AG20443 (cell line): ENCODE results near the gene ASTN1.
"Not testable (repeated sequence)": the region's sequence is repeated elsewhere in the genome, so short reads cannot be mapped to it uniquely, and the experiment has no call there.

ENCODE experiments used
- DNase-seq: peaks from one replicate; pipeline ENCODE4 v3.0.0; 2012; ENCODE audit warnings: low spot score, mixed read lengths

ASTN1 gene

DNA sequence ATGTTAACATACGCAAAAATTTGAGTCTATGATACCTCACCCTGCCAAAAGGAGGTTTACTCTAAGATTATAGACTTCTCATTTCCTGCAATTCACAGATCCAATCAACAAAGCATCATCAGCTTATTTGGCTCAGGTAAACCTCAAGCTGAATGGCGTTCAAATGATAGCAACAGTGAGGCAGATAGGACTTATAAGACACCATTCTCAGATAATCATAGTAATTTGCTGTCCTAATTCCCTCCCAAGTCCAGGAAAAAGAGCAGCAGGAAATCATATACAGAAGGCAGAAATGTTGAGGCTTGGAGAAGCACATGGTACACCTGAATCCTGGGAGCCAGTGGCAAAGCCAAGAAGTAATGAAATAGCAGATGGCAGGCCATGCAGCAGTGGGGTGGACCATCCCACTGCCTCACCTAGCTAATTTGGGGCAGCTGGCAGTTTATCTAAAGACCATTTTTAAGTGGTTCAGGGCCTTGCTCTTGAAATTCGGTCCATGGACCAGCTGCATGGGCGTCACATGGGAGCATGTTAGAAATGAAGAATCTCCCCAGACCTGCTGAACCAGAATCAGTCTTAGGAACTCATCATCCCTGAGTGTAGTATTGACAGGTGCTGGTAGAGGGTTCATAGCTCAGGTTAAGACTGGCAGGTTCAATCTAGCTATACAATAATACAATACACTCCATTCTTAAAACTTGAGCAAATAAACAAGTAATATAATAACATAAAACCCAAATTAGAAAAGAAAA is 57.7 kb downstream of the ASTN1 start:
- no peak for DNase-seq

DNA sequence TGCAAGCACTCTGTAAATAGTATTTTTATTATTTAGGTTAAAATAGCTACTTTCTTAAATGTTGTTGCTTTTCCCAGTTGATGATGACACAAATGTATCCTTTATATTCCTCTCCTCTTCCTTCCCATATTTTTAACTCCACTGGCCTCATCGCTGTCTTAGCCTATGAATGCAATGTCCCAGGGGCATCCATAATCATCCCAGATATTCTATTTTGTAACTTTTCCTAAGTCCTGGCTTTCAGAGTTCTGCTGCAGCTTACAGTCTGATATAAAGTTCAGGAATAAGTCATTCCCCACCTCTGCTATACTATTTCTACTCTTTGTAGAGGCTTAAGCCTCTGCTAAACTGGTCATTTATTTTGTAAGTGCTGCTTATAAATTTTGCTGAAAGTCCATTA is 58.3 kb downstream of the ASTN1 start:
- no peak for DNase-seq

GRCh38 chr1:177103005-177103852 is 61.3 kb downstream of the ASTN1 start:
- no peak for DNase-seq

DNA sequence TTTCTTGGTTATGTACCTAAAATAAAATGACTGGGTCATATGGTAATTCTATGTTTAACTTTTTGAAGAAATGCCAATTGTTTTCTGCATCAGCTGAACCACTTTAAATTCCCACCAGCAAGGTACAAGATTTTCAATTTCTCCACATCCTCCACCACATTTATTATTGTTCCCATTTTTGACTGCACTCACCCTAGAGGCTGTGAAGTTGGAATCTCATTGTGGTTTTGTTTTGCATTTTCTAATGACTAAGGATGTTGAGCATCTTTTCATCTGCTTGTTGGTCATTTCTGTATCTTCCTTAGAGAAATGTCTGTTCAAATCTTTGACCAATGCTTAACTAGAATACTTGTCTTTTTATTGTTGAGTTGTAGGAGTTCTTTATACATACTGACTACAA is 72.5 kb downstream of the ASTN1 start:
- no peak for DNase-seq

DNA sequence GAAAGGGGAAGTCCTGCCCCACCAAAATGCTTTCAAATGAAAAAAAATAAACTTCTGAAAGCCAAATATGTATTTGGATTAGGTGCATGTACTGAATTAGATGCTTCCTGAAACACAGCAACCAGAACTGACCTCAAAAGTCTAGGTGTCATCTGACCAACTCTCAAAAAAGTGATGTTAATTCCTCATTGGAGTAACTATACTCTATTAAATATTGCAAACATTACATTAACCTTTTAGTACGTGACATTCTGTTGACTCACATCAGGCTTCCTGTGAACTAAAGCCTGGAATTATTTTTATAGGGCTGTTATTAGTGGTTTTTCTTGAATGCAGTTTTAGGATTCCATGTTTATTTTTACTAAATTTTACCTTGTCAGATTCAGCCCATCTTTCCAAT is 73.5 kb downstream of the ASTN1 start:
- no peak for DNase-seq

- no peak for DNase-seq
These were observed 75.5 kb downstream of the ASTN1 start for GRCh38 chr1:177088966-177089365.

GRCh38 chr1:177082855-177083693 is 81.4 kb downstream of the ASTN1 start:
- peak; percentile 52 for DNase-seq

DNA sequence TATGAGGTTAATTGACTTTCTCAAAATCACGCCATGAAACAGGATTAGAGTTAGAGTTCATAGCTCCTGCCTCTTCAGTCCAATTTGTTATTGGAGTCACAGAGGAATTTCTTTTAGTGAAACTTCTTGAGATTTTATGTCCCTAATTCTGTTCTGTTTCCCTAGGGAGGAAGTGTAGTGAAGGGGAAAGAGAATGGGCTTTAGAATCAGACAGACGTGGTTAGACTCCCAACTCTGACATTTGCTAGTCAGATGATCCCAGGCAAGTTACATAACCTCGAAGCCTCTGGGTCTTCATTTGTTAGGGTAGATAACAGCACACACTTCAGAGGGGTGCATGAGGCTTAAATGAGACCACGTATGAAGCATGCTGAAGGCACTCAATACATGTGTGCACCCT is 83.9 kb downstream of the ASTN1 start:
- no peak for DNase-seq

- peak; percentile 9 for DNase-seq
These were observed 86.6 kb downstream of the ASTN1 start for GRCh38 chr1:177077734-177078499.

DNA sequence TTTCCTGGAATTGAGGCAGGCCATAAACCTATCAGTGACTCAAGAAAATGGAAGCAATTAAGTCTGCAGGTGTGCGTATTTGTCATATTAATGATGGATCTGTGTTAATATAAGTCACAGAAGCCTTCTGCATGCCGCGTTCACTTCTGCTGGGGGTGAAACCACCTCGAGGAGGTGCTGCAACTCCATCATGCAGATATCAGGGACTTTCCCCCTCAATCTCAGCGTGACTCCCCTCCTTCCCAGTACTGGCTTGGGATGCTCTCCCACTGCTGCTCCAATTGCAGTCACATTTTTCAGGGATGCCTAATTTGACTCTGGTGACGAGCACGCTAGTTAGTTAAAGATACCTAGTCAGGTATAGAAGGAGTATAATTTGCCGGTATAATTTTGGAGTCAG is 87.5 kb downstream of the ASTN1 start:
- no peak for DNase-seq

GRCh38 chr1:177074811-177075210 is 89.7 kb downstream of the ASTN1 start:
- DNase-seq = not testable (repeated sequence)

- no peak for DNase-seq
These were observed 95.0 kb downstream of the ASTN1 start for GRCh38 chr1:177069490-177069889.

GRCh38 chr1:177067752-177068410 is 96.6 kb downstream of the ASTN1 start:
- DNase-seq = no peak

DNA sequence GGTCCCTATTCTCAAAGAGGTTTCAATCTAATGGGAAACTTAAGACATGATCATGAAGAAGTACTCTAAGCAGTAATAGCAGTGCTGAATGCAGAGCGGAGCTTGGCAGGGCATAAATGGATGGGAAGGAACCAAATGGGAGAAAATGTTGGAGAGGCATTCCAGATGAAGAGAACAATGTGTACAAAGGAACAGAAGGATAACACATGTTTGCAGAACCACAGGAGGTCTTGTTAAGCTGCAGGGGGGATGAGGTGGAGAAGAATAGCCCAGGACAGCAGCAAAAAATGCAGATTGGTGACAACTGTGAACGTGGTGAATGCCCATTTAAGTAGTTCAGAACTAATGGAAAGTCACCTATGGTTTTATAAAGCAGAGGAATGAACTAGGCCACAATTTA is 99.1 kb downstream of the ASTN1 start:
- no peak for DNase-seq

DNA sequence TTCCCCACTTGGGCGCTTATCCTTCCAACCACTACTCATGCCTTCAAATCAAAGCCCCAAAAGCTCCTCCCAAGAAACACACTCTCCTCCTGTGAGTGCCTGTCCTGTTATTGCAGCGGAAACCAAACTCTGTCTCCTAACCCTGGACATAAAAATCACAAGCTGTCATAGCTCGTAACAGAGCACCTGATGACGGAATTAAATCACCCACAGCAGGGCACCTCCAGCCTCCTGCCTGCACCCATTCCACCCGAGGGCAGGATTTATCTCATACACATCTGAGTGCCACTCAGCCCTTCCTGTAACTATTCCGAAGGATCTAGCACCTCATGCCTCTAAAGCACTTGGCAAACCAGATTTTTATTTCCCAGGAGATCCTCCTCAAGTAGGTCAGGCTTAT is 100.9 kb downstream of the ASTN1 start:
- no peak for DNase-seq

GRCh38 chr1:177054542-177054941 is 110.0 kb downstream of the ASTN1 start:
- DNase-seq = no peak

GRCh38 chr1:177053648-177054047 is 110.9 kb downstream of the ASTN1 start:
- DNase-seq = no peak

DNA sequence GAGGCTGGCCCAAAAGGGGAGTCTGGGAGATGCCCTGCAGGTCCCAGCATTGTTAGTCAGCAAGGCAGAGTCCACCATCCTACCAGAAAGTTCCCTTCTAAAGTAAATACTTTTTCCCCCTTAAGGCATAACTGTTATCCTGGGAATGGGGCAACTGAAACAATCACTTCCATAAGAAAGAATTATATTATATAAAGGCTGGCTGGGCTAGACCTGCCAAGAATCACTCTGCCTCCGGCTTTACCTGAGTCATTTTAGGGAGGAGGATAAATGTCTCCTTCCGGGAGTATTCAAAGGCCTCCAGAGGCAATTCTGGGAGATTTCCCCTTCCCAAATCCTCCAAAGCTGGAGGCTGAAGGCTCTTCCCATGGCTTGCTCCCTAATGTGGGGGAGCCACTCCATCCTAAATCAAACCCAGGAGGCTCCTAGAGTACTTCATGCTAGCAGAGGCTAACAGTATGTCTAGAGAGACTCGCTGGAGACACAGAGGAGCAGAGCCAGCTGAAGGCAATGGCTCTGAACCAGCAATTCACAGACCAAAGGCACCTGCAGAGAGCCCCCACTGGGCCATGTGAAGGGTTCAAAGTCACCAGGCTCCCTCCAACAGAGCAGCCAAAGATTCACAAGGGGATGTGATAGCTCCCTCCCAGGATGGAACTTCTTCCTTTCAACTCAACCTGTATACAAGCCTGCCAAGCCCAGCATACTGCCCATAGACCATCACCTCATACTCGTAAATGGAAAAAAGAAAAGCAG is 116.0 kb downstream of the ASTN1 start:
- no peak for DNase-seq

GRCh38 chr1:177045151-177045550 is 119.4 kb downstream of the ASTN1 start:
- no peak for DNase-seq

GRCh38 chr1:177044390-177044789 is 120.1 kb downstream of the ASTN1 start:
- no peak for DNase-seq
